HCT116 (cell line): ENCODE data around the gene GPC5. TPM values are rescaled to one million over a fixed set of nuclear protein-coding genes. Genes with fewer than 3 reads are reported as not detected.

Source experiments
- ATAC-seq: fragments of 200-7000 bp; cut with Tn5 transposase; 2 replicates; pipeline ENCODE4 v1.9.1; 2020; ENCODE audit warnings: mild to moderate bottlenecking, moderate library complexity
- BruUV-seq: library from RNA; stranded (reverse); fragments of 400-500 nt; replicated peaks from 2 replicates; lab custom pipeline; 2021; lab: Mats Ljungman, UMichigan
- CTCF ChIA-PET: fragments of 300-600 bp; sonication (Branson Sonifier 250); formaldehyde crosslinking; loops from one replicate; lab custom pipeline; 2021; ENCODE audit warnings: antibody characterized with exemption; lab: Charles Lee
- POLR2A ChIA-PET: fragments of 300-600, 350-600 bp; sonication (Branson Sonifier 250); formaldehyde crosslinking; loops from one replicate; lab custom pipeline; 2021; ENCODE audit warnings: antibody characterized with exemption; lab: Charles Lee
- RAD21 ChIA-PET, 2 experiments: fragments of 300-600 bp; sonication (Branson Sonifier 250); formaldehyde crosslinking; loops; one replicate each; lab custom pipeline; 2023; ENCODE audit warnings: low total read pairs in 2 of 2; ENCODE audit not compliant: uncharacterized antibody in 2 of 2, unreplicated experiment in 2 of 2, low non-redundant PET in 1 of 2; lab: Charles Lee
- DNase-seq: peaks from one replicate; pipeline ENCODE4 v3.0.0-alpha.2; 2010; ENCODE audit warnings: low read depth, low spot score
- H2AFZ ChIP-seq: fragments of 200-600 bp; shearing (Covaris generic), sonication (generic); 2 replicates; pipeline ENCODE4 v1.6.1; 2017; ENCODE audit warnings: low read depth, mixed run types, mixed read lengths, antibody characterized with exemption, low read length; ENCODE audit not compliant: poor library complexity, severe bottlenecking
- H3K27ac ChIP-seq: 2 replicates; pipeline ENCODE4 v1.5.1; 2012; ENCODE audit warnings: low read depth, low read length
- H3K27me3 ChIP-seq: fragments of 200-600 bp; sonication (generic); 2 replicates; pipeline ENCODE4 v1.6.1; 2016; ENCODE audit warnings: mixed run types, low read length, mixed read lengths; ENCODE audit not compliant: insufficient read depth
- H3K36me3 ChIP-seq, 2 experiments: fragments of 200-500 bp in 1 of 2; fragments of 200-600 bp in 1 of 2; sonication (Bioruptor generic) in 1 of 2; sonication (generic) in 1 of 2; 2 replicates each; pipeline versions ENCODE4 v1.5.1 to v1.6.1; 2014 to 2016; ENCODE audit warnings: low read length in 2 of 2, inconsistent platforms in 1 of 2, mixed read lengths in 1 of 2, mixed run types in 1 of 2; ENCODE audit not compliant: insufficient read depth in 2 of 2, control insufficient read depth in 1 of 2
- H3K4me1 ChIP-seq, 2 experiments: fragments of 200-600 bp in 1 of 2; sonication (generic) in 1 of 2; 2 replicates each; pipeline versions ENCODE4 v1.5.1 to v1.6.1; 2012 to 2017; ENCODE audit warnings: low read length in 2 of 2, inconsistent platforms in 1 of 2, mild to moderate bottlenecking in 1 of 2, mixed read lengths in 1 of 2, mixed run types in 1 of 2, moderate library complexity in 1 of 2; ENCODE audit not compliant: insufficient read depth in 2 of 2, control insufficient read depth in 1 of 2
- H3K4me2 ChIP-seq: fragments of 200-600 bp; sonication (generic); 2 replicates; pipeline ENCODE4 v1.6.1; 2017; ENCODE audit warnings: mixed run types, low read length, mixed read lengths
- H3K4me3 ChIP-seq, 2 experiments: fragments of 200-600 bp in 1 of 2; sonication (generic) in 1 of 2; replicated peaks in 1 of 2; 2 replicates each; pipeline ENCODE4 v1.5.1; 2011 to 2016; ENCODE audit warnings: low read length in 2 of 2, control low read depth in 1 of 2, low read depth in 1 of 2, mild to moderate bottlenecking in 1 of 2, mixed read lengths in 1 of 2, mixed run types in 1 of 2
- H3K79me2 ChIP-seq: fragments of 200-600 bp; sonication (generic); 2 replicates; pipeline ENCODE4 v1.6.1; 2017; ENCODE audit warnings: mild to moderate bottlenecking, mixed run types, low read length, moderate library complexity, mixed read lengths; ENCODE audit not compliant: insufficient read depth
- H3K9ac ChIP-seq: fragments of 200-600 bp; sonication (generic); 2 replicates; pipeline ENCODE4 v1.6.1; 2016; ENCODE audit warnings: low read length, mixed read lengths
- H3K9me2 ChIP-seq: fragments of 200-600 bp; sonication (generic), shearing (Covaris generic); 2 replicates; pipeline ENCODE4 v1.6.1; 2017; ENCODE audit warnings: mixed run types, mild to moderate bottlenecking, moderate library complexity; ENCODE audit not compliant: insufficient read depth
- H3K9me3 ChIP-seq, 2 experiments: fragments of 200-500 bp in 1 of 2; fragments of 200-600 bp in 1 of 2; sonication (Bioruptor generic) in 1 of 2; sonication (generic) in 1 of 2; 2 replicates each; pipeline ENCODE4 v1.6.1; 2014 to 2017; ENCODE audit warnings: low read length in 2 of 2, mixed read lengths in 2 of 2, inconsistent platforms in 1 of 2, low read depth in 1 of 2, mild to moderate bottlenecking in 1 of 2, mixed run types in 1 of 2, moderate library complexity in 1 of 2; ENCODE audit not compliant: control insufficient read depth in 1 of 2, insufficient read depth in 1 of 2
- H4K20me1 ChIP-seq: fragments of 200-600 bp; sonication (generic), shearing (Covaris generic); 2 replicates; pipeline ENCODE4 v1.6.1; 2017; ENCODE audit warnings: mixed run types, mild to moderate bottlenecking, moderate library complexity; ENCODE audit not compliant: insufficient read depth
- EGR1 ChIP-seq: IDR thresholded peaks from 2 replicates; pipeline ENCODE4 v1.6.1; 2012; ENCODE audit warnings: low read depth
- EZH2 ChIP-seq: fragments of 200-600 bp; sonication (generic); IDR thresholded peaks from 2 replicates; pipeline ENCODE4 v1.6.1; 2017; ENCODE audit warnings: antibody characterized with exemption, mixed run types
- EZH2phosphoT487 ChIP-seq: fragments of 200-600 bp; IDR thresholded peaks from 2 replicates; pipeline ENCODE4 v1.6.1; 2018; ENCODE audit warnings: antibody characterized with exemption, borderline replicate concordance
- FOSL1 ChIP-seq: IDR thresholded peaks from 2 replicates; pipeline ENCODE4 v1.6.1; 2012; ENCODE audit warnings: low read depth
- POLR2A ChIP-seq: IDR thresholded peaks from 2 replicates; pipeline ENCODE4 v1.7.0; 2011; ENCODE audit warnings: borderline replicate concordance; ENCODE audit not compliant: insufficient read depth, insufficient read length; ENCODE audit errors: extremely low read depth
- POLR2AphosphoS5 ChIP-seq: IDR thresholded peaks from 2 replicates; pipeline ENCODE4 v1.6.1; 2011; ENCODE audit warnings: mild to moderate bottlenecking, low read depth, low read length, moderate library complexity
- SIN3A ChIP-seq: IDR thresholded peaks from 2 replicates; pipeline ENCODE4 v1.6.1; 2012; ENCODE audit warnings: low read depth
- SRF ChIP-seq: IDR thresholded peaks from 2 replicates; pipeline ENCODE4 v1.6.1; 2012; ENCODE audit warnings: low read depth
- TCF7L2 ChIP-seq: IDR thresholded peaks from 2 replicates; pipeline ENCODE4 v1.7.0; 2011; ENCODE audit warnings: borderline replicate concordance, inconsistent platforms; ENCODE audit not compliant: insufficient read depth, insufficient read length; ENCODE audit errors: extremely low read depth
- YY1 ChIP-seq: IDR thresholded peaks from 2 replicates; pipeline ENCODE4 v1.6.1; 2011; ENCODE audit warnings: low read length, low read depth, moderate library complexity, mild to moderate bottlenecking; ENCODE audit not compliant: insufficient replicate concordance; ENCODE audit errors: extremely low read depth
- ZFX ChIP-seq: fragments of 450-650 bp; IDR thresholded peaks from 2 replicates; pipeline ENCODE4 v1.6.1; 2017
- ZNF274 ChIP-seq: fragments of 200-500 bp; sonication (Bioruptor generic); IDR thresholded peaks from 2 replicates; pipeline ENCODE4 v1.6.1; 2014; ENCODE audit warnings: mild to moderate bottlenecking, low read depth, low read length, inconsistent platforms
- intact Hi-C: fragments of 100-400 bp; cut with micrococcal nuclease; formaldehyde crosslinking; loops from 2 replicates; pipeline ENCODE4 v1.10.0; 2022
- total RNA-seq: library from RNA; stranded (reverse); gene quantifications from one replicate; pipeline ENCODE4 v1.2.1, GENCODE V29; 2021; ENCODE audit not compliant: unreplicated experiment
- TF ChIP-seq, protein P1 (sequence below): IDR thresholded peaks from 2 replicates; pipeline ENCODE4 v1.6.1; 2012
- TF ChIP-seq, protein P2 (sequence below): IDR thresholded peaks from 2 replicates; pipeline ENCODE4 v1.6.1; 2012
- TF ChIP-seq, protein P3 (sequence below): IDR thresholded peaks from 2 replicates; pipeline ENCODE4 v1.6.1; 2011; ENCODE audit warnings: mild to moderate bottlenecking, low read length, moderate library complexity; ENCODE audit not compliant: insufficient replicate concordance; ENCODE audit errors: extremely low read depth
- TF ChIP-seq, protein P4 (sequence below): IDR thresholded peaks from 2 replicates; pipeline ENCODE4 v1.6.1; 2012; ENCODE audit warnings: low read depth
- TF ChIP-seq, protein P5 (sequence below), 3 experiments: fragments of 200-600 bp in 1 of 3; sonication (generic) in 1 of 3; IDR thresholded peaks in 2 of 3; conservative IDR thresholded peaks in 1 of 3; 2 replicates each; pipeline ENCODE4 v1.5.1; 2012 to 2017; ENCODE audit warnings: low read depth in 2 of 3, low read length in 2 of 3, antibody characterized with exemption in 1 of 3, borderline replicate concordance in 1 of 3, control low read depth in 1 of 3, mild to moderate bottlenecking in 1 of 3, mixed read lengths in 1 of 3, mixed run types in 1 of 3, moderate library complexity in 1 of 3; ENCODE audit not compliant: insufficient read depth in 1 of 3

The GPC5 gene
- total RNA-seq, 1 experiment from 2014 or later, result not detected

DNA sequence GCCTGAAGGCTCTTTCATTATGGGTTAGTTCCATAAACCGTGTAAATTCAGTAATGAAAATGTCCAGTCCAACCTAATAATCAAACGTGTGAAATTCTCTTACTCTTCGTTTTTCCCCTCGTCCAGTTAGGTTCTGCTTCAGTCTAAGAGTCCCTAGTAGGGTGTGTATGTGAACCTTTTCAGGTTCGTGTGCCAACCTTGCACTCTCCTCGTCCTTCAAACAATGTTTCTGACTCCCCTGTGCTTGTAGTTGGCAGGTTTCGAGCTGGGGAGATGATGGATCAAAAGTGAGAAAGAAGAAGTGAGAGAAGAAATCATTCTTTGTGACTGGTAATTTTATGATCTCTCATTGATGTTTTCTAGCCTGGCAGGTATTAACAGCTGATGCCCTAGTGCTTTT is 366.1 kb downstream of the GPC5 start:
- H3K27me3 ChIP-seq, result no peaks in the 10 kb centered on the region
- intact Hi-C loops, result no loop called here
- no peak overlapping the region for H2AFZ ChIP-seq
- no TSS peak for BruUV-seq
- ChIA-PET CTCF (no interaction called here), POLR2A (no interaction called here), RAD21 (no interaction called here)
- no peak for ATAC-seq
- no peak overlapping the region for H3K4me3 ChIP-seq
- no peaks in the 10 kb centered on the region for H4K20me1 ChIP-seq
- no peaks in the 10 kb centered on the region for H3K9me2 ChIP-seq
- TF ChIP-seq, protein P1, sequence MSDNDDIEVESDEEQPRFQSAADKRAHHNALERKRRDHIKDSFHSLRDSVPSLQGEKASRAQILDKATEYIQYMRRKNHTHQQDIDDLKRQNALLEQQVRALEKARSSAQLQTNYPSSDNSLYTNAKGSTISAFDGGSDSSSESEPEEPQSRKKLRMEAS, result no peak
- TF ChIP-seq, protein P2, sequence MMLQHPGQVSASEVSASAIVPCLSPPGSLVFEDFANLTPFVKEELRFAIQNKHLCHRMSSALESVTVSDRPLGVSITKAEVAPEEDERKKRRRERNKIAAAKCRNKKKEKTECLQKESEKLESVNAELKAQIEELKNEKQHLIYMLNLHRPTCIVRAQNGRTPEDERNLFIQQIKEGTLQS, result no peak
- TF ChIP-seq EZH2phosphoT487 (no peak), SIN3A (no peak), ZNF274 (no peak), ZFX (no peak), EZH2 (no peak), TCF7L2 (no peak), SRF (no peak), POLR2AphosphoS5 (no peak), YY1 (no peak), POLR2A (no peak), FOSL1 (no peak), EGR1 (no peak)
- TF ChIP-seq, protein P3, sequence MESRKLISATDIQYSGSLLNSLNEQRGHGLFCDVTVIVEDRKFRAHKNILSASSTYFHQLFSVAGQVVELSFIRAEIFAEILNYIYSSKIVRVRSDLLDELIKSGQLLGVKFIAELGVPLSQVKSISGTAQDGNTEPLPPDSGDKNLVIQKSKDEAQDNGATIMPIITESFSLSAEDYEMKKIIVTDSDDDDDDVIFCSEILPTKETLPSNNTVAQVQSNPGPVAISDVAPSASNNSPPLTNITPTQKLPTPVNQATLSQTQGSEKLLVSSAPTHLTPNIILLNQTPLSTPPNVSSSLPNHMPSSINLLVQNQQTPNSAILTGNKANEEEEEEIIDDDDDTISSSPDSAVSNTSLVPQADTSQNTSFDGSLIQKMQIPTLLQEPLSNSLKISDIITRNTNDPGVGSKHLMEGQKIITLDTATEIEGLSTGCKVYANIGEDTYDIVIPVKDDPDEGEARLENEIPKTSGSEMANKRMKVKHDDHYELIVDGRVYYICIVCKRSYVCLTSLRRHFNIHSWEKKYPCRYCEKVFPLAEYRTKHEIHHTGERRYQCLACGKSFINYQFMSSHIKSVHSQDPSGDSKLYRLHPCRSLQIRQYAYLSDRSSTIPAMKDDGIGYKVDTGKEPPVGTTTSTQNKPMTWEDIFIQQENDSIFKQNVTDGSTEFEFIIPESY, result no peak
- TF ChIP-seq, protein P4, sequence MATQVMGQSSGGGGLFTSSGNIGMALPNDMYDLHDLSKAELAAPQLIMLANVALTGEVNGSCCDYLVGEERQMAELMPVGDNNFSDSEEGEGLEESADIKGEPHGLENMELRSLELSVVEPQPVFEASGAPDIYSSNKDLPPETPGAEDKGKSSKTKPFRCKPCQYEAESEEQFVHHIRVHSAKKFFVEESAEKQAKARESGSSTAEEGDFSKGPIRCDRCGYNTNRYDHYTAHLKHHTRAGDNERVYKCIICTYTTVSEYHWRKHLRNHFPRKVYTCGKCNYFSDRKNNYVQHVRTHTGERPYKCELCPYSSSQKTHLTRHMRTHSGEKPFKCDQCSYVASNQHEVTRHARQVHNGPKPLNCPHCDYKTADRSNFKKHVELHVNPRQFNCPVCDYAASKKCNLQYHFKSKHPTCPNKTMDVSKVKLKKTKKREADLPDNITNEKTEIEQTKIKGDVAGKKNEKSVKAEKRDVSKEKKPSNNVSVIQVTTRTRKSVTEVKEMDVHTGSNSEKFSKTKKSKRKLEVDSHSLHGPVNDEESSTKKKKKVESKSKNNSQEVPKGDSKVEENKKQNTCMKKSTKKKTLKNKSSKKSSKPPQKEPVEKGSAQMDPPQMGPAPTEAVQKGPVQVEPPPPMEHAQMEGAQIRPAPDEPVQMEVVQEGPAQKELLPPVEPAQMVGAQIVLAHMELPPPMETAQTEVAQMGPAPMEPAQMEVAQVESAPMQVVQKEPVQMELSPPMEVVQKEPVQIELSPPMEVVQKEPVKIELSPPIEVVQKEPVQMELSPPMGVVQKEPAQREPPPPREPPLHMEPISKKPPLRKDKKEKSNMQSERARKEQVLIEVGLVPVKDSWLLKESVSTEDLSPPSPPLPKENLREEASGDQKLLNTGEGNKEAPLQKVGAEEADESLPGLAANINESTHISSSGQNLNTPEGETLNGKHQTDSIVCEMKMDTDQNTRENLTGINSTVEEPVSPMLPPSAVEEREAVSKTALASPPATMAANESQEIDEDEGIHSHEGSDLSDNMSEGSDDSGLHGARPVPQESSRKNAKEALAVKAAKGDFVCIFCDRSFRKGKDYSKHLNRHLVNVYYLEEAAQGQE, result no peak
- TF ChIP-seq, protein P5, sequence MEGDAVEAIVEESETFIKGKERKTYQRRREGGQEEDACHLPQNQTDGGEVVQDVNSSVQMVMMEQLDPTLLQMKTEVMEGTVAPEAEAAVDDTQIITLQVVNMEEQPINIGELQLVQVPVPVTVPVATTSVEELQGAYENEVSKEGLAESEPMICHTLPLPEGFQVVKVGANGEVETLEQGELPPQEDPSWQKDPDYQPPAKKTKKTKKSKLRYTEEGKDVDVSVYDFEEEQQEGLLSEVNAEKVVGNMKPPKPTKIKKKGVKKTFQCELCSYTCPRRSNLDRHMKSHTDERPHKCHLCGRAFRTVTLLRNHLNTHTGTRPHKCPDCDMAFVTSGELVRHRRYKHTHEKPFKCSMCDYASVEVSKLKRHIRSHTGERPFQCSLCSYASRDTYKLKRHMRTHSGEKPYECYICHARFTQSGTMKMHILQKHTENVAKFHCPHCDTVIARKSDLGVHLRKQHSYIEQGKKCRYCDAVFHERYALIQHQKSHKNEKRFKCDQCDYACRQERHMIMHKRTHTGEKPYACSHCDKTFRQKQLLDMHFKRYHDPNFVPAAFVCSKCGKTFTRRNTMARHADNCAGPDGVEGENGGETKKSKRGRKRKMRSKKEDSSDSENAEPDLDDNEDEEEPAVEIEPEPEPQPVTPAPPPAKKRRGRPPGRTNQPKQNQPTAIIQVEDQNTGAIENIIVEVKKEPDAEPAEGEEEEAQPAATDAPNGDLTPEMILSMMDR (IDR thresholded peaks at IDR 0.05 in 2 of 3, conservative IDR thresholded peaks at IDR 0.05 in 1 of 3; ENCODE audit: borderline replicate concordance in 1 of 3, insufficient read depth in 1 of 3, low read depth in 2 of 3, low read length in 2 of 3), result no peak
- H3K36me3 ChIP-seq, result no peaks in the 10 kb centered on the region
- no peaks in the 10 kb centered on the region; a peak in 1 of 4 replicates for H3K4me1 ChIP-seq
- DNase-seq, result no peak
- no peak overlapping the region for H3K4me2 ChIP-seq
- H3K9me3 ChIP-seq, result peaks cover 20 to 30% of the 10 kb centered on the region in 2 experiments; a peak in 2 of 4 replicates
- H3K9ac ChIP-seq, result no peak overlapping the region
- no peak overlapping the region for H3K27ac ChIP-seq
- no peaks in the 10 kb centered on the region for H3K79me2 ChIP-seq
